Upper lobe of left lung (tissue), 6 donors: ENCODE data around the gene MYBPHL. TPM values are rescaled to one million over a fixed set of nuclear protein-coding genes. Genes with fewer than 3 reads are reported as not detected.

Source experiments
- ATAC-seq, 2 donors: fragments of 200-7000 bp; cut with Tn5 transposase; one replicate each; pipeline ENCODE4 v1.9.1; 2022; ENCODE audit warnings: mild to moderate bottlenecking in 2 of 2, moderate library complexity in 2 of 2; ENCODE audit not compliant: low FRiP score in 2 of 2
- DNase-seq, 2 donors: peaks; one replicate each; pipeline ENCODE4 v3.0.0-alpha.2; 2019 to 2020
- H3K27ac ChIP-seq, 4 donors: fragments of 200-600 bp; sonication (generic); one replicate each; pipeline ENCODE4 v1.5.1; 2016 to 2019
- H3K27me3 ChIP-seq, 4 donors: fragments of 200-600 bp; sonication (generic); one replicate each; pipeline ENCODE4 v1.5.1; 2017 to 2019
- H3K36me3 ChIP-seq, 4 donors: fragments of 200-600 bp; sonication (generic); one replicate each; pipeline ENCODE4 v1.5.1; 2016 to 2019
- H3K4me1 ChIP-seq, 4 donors: fragments of 200-600 bp; sonication (generic); one replicate each; pipeline ENCODE4 v1.5.1; 2018 to 2019
- H3K4me3 ChIP-seq, 4 donors: fragments of 200-600 bp; sonication (generic); one replicate each; pipeline ENCODE4 v1.5.1; 2017 to 2019; ENCODE audit warnings: mild to moderate bottlenecking in 2 of 4, moderate library complexity in 1 of 4
- H3K9me3 ChIP-seq, 4 donors: fragments of 200-600 bp; sonication (generic); one replicate each; pipeline ENCODE4 v1.5.1; 2018 to 2019
- EP300 ChIP-seq, 4 donors: sonication (generic); formaldehyde crosslinking; IDR thresholded peaks; one replicate each; pipeline ENCODE4 v1.5.1; 2017; ENCODE audit warnings: antibody characterized with exemption in 4 of 4, control low read depth in 2 of 4
- POLR2A ChIP-seq, 4 donors: fragments of 450-650 bp; IDR thresholded peaks; one replicate each; pipeline ENCODE4 v1.5.1; 2016 to 2017; ENCODE audit warnings: antibody characterized with exemption in 4 of 4, mild to moderate bottlenecking in 2 of 4
- POLR2AphosphoS5 ChIP-seq, 2 donors: sonication (generic); formaldehyde crosslinking; IDR thresholded peaks; one replicate each; pipeline ENCODE4 v1.5.1; 2017; ENCODE audit warnings: antibody characterized with exemption in 2 of 2
- WGBS, 2 donors: methylation state at CpG; one replicate each; pipeline ENCODE4 v1.1.5; 2017 to 2018; 5-methylcytosine and 5-hydroxymethylcytosine counted together
- total RNA-seq, 6 donors: library from RNA; depleted of rRNA in 4 of 6; stranded (reverse); fragments of >200 nt in 4 of 6; gene quantifications; one replicate each; pipeline versions ENCODE4 v1.1.0 to v1.2.1, GENCODE V29; 2016 to 2021
- TF ChIP-seq, protein P1 (sequence below), 6 experiments: fragments of 450-650 bp in 4 of 6; fragments of 200-600 bp in 2 of 6; sonication (generic) in 2 of 6; IDR thresholded peaks; one replicate each; pipeline ENCODE4 v1.5.1; 2016 to 2019; ENCODE audit warnings: antibody characterized with exemption in 6 of 6
- donor health status: DM: no; HTN: no; CAD: no; lungs with moderate emphysema.
- donor health status: DM: no; HTN: yes; CAD: no; lungs with severe emphysema.

The MYBPHL gene
- total RNA-seq, 6 donors from 2014 or later, result 1.8 to 8.6 (median 3.1) TPM; not detected in 1

DNA sequence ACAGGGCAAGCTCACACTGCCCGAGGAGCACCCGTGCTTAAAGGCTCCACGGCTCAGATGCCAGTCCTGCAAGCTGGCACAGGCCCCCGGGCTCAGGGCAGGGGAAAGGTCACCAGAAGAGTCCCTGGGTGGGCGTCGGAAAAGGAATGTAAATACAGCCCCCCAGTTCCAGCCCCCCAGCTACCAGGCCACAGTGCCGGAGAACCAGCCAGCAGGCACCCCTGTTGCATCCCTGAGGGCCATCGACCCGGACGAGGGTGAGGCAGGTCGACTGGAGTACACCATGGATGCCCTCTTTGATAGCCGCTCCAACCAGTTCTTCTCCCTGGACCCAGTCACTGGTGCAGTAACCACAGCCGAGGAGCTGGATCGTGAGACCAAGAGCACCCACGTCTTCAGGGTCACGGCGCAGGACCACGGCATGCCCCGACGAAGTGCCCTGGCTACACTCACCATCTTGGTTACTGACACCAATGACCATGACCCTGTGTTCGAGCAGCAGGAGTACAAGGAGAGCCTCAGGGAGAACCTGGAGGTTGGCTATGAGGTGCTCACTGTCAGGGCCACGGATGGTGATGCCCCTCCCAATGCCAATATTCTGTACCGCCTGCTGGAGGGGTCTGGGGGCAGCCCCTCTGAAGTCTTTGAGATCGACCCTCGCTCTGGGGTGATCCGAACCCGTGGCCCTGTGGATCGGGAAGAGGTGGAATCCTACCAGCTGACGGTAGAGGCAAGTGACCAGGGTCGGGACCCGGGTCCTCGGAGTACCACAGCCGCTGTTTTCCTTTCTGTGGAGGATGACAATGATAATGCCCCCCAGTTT is 56.1 kb downstream of the MYBPHL start:
- Histone ChIP-seq H3K9me3 (no peaks in the 10 kb centered on the region), H3K27ac (no peak overlapping the region), H3K27me3 (peaks cover 0 to 7% (median 2%) of the 10 kb centered on the region in 4 donors), H3K4me3 (peak overlapping the region in 2 of 4 donors; percentile 67 to 75), H3K4me1 (peaks cover 18 to 40% (median 26%) of the 10 kb centered on the region in 4 donors), H3K36me3 (no peaks in the 10 kb centered on the region)
- no peak for ATAC-seq
- TF ChIP-seq, protein P1, sequence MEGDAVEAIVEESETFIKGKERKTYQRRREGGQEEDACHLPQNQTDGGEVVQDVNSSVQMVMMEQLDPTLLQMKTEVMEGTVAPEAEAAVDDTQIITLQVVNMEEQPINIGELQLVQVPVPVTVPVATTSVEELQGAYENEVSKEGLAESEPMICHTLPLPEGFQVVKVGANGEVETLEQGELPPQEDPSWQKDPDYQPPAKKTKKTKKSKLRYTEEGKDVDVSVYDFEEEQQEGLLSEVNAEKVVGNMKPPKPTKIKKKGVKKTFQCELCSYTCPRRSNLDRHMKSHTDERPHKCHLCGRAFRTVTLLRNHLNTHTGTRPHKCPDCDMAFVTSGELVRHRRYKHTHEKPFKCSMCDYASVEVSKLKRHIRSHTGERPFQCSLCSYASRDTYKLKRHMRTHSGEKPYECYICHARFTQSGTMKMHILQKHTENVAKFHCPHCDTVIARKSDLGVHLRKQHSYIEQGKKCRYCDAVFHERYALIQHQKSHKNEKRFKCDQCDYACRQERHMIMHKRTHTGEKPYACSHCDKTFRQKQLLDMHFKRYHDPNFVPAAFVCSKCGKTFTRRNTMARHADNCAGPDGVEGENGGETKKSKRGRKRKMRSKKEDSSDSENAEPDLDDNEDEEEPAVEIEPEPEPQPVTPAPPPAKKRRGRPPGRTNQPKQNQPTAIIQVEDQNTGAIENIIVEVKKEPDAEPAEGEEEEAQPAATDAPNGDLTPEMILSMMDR (IDR thresholded peaks at IDR 0.05), result no peak
- no peak for TF ChIP-seq EP300 (IDR thresholded peaks at IDR 0.05)
- no peak for TF ChIP-seq POLR2A (IDR thresholded peaks at IDR 0.05)
- no peak for TF ChIP-seq POLR2AphosphoS5 (IDR thresholded peaks at IDR 0.05)
- 92% methylated on average over 4 to 33 of the region's 33 CpGs for WGBS, 2 donors
- DNase-seq, result no peak

DNA sequence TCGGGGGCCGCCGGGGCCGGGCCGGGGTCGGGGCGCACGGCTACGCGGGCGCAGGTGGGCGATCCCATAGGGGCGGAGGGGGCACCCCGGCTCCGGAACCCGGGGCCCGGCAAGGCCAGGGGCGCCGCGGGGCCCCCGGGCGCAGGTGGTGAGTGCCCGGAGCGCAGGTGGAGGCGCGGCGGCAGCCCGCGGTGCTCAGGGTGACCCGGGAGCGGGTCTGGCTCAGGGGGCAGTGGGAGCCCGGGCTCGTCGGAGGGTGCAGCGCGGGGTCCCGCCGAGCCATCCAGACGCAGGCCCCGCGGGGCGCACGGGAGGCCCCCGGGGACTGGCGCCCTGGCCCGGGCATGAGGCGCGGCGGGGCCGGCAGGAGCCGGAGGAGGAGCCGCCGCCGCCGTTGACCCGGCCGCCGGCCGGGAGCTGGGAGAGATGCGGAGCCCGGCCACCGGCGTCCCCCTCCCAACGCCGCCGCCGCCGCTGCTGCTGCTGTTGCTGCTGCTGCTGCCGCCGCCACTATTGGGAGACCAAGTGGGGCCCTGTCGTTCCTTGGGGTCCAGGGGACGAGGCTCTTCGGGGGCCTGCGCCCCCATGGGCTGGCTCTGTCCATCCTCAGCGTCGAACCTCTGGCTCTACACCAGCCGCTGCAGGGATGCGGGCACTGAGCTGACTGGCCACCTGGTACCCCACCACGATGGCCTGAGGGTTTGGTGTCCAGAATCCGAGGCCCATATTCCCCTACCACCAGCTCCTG is 57.0 kb downstream of the MYBPHL start:
- WGBS, 2 donors, result 0 to 1% methylated on average over 28 to 32 of the region's 80 CpGs

DNA sequence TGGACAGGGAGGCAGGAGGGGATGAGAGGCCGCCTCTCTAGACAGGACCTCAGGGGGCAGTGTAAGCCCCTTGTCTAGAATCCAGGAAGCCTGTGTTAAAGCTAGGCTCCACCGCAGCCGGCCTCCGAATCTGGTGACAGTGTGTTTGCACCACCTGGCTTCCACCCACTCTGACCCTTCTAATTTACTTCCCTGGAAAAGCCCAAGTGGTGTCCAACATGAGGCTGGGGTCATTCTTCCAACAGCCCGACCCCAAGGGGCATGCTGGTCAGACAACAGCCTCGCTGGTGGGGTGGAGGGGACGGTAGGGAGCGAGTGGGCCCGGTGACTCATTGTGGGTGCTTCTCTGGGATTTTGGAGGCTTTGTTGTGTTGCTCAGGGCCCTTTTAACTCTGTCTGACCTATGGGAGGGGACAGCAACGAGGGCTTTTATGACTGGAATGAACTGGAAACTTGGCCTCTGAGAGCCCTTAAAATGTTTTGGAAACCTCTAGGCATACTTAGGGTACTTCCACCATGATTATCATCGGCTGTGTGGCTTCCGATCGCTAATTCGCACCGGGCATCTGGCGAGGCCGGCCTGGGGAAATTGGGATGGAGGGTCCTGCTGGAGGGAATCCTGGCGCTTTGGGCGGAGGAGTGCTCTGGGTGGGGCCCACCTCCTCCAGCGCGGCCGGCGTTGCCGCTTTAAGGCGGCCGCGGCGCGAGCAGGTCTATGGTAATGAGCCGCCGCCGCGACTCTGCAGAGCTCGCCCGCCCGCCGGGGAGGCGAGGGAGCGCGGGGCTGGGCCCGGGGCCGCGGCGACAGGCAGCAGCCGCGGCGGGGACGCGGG is 57.8 kb downstream of the MYBPHL start, which contains the start of gene CELSR2:
TSS of gene CELSR2 (plus strand) at position 743 of the 833 bp plus-strand sequence. CDS start 541 bp downstream, outside the sequence.
- Histone ChIP-seq H3K27ac (peak within 1 kb of the TSS in 1 of 4 donors; percentile 49), H3K4me3 (peak within 1 kb of the TSS; percentile 11 to 79 (median 71)), H3K4me1 (peaks cover 9 to 26% (median 14%) of the 10 kb centered on the region in 4 donors), H3K27me3 (peaks cover 0 to 7% (median 2%) of the 10 kb centered on the region in 4 donors), H3K36me3 (no peaks in the 10 kb centered on the region), H3K9me3 (no peaks in the 10 kb centered on the region)
- 15 to 47% methylated on average over 3 to 45 of the region's 49 CpGs for WGBS, 2 donors
- ATAC-seq (peak; percentile 68 to 83), DNase-seq (peak; percentile 78 to 92)
- no peak for TF ChIP-seq EP300 (IDR thresholded peaks at IDR 0.05)
- peak in 1 of 2 donors; percentile 31 for TF ChIP-seq POLR2AphosphoS5 (IDR thresholded peaks at IDR 0.05)
- TF ChIP-seq POLR2A (IDR thresholded peaks at IDR 0.05), result peak in 1 of 4 donors; percentile 23

More for the DNA sequence above, 57.0 kb downstream of the MYBPHL start:
- H3K36me3 ChIP-seq, result no peaks in the 10 kb centered on the region
- H3K27ac ChIP-seq, result peak overlapping the region in 1 of 4 donors; percentile 49
- TF ChIP-seq EP300 (IDR thresholded peaks at IDR 0.05) (no peak), POLR2AphosphoS5 (IDR thresholded peaks at IDR 0.05) (no peak)
- H3K4me1 ChIP-seq, result peaks cover 12 to 34% (median 21%) of the 10 kb centered on the region in 4 donors
- DNase-seq (peak in 1 of 2 donors; percentile 86), ATAC-seq (no peak)
- H3K9me3 ChIP-seq, result no peaks in the 10 kb centered on the region
- peak overlapping the region; percentile 11 to 79 (median 71) for H3K4me3 ChIP-seq
- H3K27me3 ChIP-seq, result peaks cover 0 to 7% (median 2%) of the 10 kb centered on the region in 4 donors

DNA sequence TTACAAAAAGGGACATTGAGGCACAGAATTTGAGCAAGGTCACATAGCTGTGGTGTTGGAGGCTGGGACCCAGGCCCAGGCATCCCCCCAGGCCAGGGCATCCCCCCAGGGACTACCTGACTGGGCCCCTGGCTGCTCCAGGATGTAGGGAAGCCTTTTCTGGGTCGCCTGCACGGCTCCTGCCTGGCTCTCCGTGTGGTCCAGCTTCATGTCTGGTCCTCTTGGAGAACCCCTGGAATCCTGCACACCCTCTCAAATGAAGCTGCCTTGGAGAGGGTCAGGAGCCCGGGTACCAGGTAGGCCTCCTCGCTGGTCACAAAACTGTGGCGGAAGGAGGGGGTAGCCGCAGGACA is 58.4 kb downstream of the MYBPHL start:
- ATAC-seq (no peak), DNase-seq (no peak)
- H3K36me3 ChIP-seq, result no peaks in the 10 kb centered on the region
- H3K9me3 ChIP-seq, result no peaks in the 10 kb centered on the region
- no peak overlapping the region for H3K27ac ChIP-seq
- peaks cover 0 to 7% (median 2%) of the 10 kb centered on the region in 4 donors for H3K27me3 ChIP-seq
- TF ChIP-seq POLR2A (IDR thresholded peaks at IDR 0.05) (no peak), EP300 (IDR thresholded peaks at IDR 0.05) (no peak), POLR2AphosphoS5 (IDR thresholded peaks at IDR 0.05) (no peak)
- TF ChIP-seq, protein P1 (IDR thresholded peaks at IDR 0.05), result no peak
- H3K4me1 ChIP-seq, result peaks cover 5 to 20% (median 13%) of the 10 kb centered on the region in 4 donors
- H3K4me3 ChIP-seq, result no peak overlapping the region
- WGBS, 2 donors, result 89 to 96% methylated on average over 7 of the region's 7 CpGs
